OCI-M2 (cell line): ENCODE measurements around the gene FBXW5.

Source experiments
- DNase-seq: peaks from one replicate; lab custom pipeline; 2025; ENCODE audit not compliant: unreplicated experiment; lab: John Stamatoyannopoulos, UW

FBXW5 gene

GRCh38 chr9:136913701-136914438 lies 30.7 kb downstream of the FBXW5 start:
- no peak for DNase-seq

- no peak for DNase-seq
Observed at GRCh38 chr9:136910901-136911245, 33.7 kb downstream of the FBXW5 start.

DNA sequence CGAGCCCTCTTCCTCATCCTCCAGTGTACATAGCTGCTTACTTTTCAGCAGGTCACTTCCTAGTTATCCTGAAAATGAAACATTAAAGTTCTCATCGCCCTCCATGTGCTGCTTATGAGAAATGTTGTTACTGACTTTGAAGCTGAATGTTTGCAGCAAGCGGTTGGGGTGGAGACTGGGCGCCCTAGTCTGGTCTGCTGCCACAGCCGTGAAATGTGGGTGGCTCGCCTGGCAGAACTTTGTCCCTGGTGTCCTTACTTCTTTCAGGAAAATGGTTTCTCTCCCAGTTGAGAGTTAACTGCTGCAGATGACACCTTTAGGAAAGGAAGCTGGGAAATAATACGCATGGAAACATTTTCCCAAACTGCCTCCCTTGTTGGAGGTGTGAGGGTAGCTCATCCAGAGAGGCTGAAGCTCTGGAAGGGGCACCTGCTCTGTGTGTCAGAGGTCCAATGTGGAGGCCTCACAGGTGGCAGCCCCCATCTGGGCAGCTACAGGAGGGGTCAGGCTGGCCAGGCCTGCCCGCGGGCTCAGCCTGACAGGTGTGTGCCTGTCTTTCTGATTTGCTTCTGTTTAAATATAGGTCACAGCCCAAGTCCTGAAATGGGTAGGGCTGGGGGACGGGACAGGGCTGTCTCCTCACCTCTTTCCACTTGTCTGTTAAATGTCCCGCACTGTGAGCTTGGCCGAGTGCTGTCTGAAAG lies 34.2 kb downstream of the FBXW5 start:
- DNase-seq, result no peak

DNA sequence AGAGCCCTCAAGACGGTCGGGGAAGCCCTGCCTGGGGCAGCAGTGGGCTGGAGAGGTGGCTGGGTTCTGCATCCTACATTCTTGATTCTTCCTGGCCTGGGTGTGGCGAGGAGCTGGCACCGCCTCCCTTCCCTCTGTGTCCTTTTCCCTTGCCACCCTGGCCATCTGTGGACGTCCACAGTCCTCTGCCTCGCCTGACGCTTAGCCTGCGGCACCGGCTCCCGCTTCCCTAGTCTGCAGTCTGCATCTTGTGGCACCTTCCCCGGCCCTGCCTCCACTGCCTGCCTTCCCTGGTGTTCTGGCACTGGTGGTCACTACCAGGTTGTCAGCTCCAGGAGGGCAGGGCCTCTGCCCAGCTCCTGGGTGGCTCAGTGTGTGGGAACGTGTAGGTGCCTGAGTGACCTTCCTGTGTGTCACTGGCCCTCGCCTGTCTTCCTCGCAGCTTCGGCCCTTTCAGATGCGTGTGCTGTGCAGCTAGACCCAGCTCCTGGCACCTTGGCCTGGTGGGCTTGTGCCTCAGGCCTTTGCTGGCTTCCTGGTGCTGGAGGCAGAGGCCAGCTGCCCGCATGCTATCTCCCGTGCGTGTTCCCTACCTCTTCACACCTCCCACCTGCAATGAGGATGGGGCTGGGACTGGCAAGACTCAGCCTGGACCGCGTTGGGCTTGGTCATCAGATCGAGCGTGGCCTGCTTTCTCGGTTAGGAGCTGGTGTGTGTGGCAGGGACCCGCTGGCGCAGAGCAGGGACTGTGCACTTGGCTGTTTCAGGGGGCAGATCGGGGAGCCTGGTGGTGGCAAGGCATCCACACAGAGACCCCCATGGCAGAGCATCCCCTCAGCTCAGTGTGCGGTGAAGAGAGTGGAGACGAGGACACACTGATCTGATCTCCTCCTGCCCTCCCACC lies 37.3 kb downstream of the FBXW5 start:
- no peak for DNase-seq

DNA sequence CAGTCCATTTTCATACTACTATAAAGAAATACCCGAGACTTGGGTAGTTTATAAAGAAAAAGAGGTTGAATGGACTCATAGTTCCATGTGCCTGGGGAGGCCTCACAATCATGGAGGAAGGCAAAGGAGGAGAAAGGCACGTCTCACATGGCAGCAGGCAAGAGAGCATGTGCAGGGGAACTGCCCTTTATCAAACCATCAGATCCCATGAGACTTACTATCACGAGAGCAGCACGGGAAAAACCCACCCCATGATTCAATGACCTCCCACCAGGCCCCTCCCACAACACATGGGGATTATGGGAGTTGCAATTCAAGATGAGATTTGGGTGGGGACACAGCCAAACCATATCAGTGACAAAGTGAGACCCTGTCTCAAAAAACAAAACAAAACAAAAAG lies 38.3 kb downstream of the FBXW5 start:
- no peak for DNase-seq

DNA sequence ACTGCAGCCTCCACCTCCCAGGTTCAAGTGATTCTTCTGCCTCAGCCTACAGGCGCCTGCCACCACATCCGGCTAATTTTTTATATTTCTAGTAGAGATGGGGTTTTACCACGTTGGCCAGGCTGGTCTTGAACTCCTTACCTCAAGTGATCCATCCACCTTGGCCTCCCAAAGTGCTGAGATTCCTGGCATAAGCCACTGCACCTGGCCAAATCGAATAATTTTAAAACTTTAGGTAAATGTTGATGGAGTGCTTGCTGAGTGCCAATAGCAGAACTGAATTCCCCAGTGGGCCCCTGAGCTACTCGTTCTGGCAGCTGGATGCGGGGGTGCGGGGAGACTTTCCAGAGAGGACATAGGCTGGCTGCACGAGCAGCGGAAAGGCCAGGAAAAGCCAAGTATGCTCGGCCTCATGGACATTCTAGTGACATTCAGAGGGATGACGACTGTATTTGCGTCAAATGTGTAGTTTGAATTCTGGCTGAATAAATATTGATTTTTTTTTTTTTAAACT lies 41.4 kb downstream of the FBXW5 start:
- no peak for DNase-seq

GRCh38 chr9:136902259-136902821 lies 42.2 kb downstream of the FBXW5 start:
- no peak for DNase-seq

GRCh38 chr9:136901516-136902258 lies 42.9 kb downstream of the FBXW5 start:
- DNase-seq, result no peak

DNA sequence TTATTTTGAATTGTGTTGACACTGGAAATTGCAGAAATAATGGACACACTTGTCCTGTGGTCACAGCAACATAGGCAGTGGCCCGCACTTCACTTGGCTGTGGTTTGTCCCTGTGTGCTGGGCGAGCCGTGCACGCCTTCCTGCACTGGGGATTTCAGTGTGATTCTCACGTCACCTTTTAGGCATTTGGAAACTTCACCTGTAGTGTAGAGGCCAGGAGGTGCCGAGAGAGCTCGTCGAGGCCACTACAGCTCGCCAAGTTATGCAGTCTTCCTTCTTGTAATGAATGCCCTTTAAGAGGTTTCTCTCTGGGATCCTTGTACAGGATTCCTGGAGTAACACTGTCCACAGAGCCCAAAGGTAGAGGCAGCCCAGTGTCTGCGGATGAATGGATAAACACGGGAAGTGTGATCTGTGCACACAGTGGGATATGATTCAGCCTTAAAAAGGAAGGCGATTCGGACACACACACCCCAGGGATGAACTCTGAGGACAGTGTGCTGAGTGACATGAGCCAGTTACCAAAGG lies 43.5 kb downstream of the FBXW5 start:
- no peak for DNase-seq

GRCh38 chr9:136900556-136900955 lies 44.0 kb downstream of the FBXW5 start:
- DNase-seq, result no peak

DNA sequence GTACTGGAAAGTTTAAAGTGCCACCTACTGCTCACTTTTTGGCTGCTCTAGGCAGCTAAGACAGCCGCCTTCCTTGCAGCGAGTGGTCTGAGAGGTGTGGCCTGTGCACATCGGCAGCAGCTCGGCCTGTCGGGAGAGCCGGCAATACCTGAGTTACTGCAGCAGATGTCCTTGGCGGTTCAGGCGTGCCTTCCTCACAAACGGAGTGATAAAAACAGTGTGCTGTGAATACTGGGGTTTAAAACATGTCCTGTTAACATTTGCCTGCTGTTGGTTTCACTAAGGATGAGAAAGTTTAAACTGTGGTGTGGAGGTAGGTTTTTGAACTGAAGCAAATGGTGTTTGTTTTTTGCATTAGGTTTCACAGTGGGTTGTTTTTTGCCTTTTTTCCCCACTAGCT lies 45.3 kb downstream of the FBXW5 start:
- no peak for DNase-seq

DNA sequence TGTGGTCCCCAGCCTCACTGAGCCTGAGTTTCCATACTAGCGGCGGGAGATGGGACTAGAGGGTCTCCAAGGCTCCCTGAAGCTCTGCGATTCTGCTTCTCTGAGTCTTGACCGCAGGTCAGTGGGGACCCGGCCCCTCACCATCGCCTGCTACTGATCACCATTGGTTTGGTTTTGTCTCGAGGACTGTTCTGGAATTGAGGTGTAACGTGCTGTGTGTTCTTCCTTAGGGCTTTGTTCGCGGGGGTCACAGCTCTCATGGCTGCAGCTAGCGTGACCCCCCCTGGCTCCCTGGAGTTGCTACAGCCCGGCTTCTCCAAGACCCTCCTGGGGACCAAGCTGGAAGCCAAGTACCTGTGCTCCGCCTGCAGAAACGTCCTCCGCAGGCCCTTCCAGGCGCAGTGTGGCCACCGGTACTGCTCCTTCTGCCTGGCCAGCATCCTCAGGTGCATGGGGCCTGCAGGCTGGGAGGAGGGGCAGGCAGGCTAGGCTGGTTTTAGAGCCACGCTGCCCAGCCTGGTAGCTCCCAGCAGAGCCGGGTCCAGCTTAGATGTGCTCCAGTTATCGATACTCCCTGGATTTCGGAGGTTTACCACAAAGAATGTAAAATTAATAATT lies 45.9 kb downstream of the FBXW5 start:
- no peak for DNase-seq

- DNase-seq, result no peak
Observed at GRCh38 chr9:136896027-136896426, 48.5 kb downstream of the FBXW5 start.

- DNase-seq, result no peak
Observed at GRCh38 chr9:136890661-136891060, 53.9 kb downstream of the FBXW5 start.
